CD4-positive, alpha-beta T cell treated with Interferon alpha-2 for 1 hour (primary cell): ENCODE results near the gene PYDC1.
"Not testable (repeated sequence)": the region's sequence is repeated elsewhere in the genome, so short reads cannot be mapped to it uniquely, and the experiment has no call there.

Source experiments
- DNase-seq, 2 donors: peaks; one replicate each; pipeline ENCODE4 v3.0.0-alpha.2; 2020 to 2022

The PYDC1 gene

GRCh38 chr16:31195861-31196260 is 21.1 kb downstream of the PYDC1 start:
- not testable (repeated sequence) for DNase-seq

GRCh38 chr16:31194898-31195297 is 22.0 kb downstream of the PYDC1 start:
- DNase-seq, result no peak

- no peak for DNase-seq
Observed at GRCh38 chr16:31193874-31194273, 23.1 kb downstream of the PYDC1 start.

GRCh38 chr16:31192856-31193642 is 23.9 kb downstream of the PYDC1 start:
- no peak for DNase-seq

- no peak for DNase-seq
Observed at GRCh38 chr16:31191697-31192428, 25.1 kb downstream of the PYDC1 start.

- DNase-seq, result no peak
Observed at GRCh38 chr16:31190818-31191444, 26.0 kb downstream of the PYDC1 start.

GRCh38 chr16:31190061-31190460 is 26.9 kb downstream of the PYDC1 start:
- no peak for DNase-seq

GRCh38 chr16:31189412-31189778 is 27.5 kb downstream of the PYDC1 start:
- DNase-seq, result no peak

GRCh38 chr16:31188450-31189411 is 28.2 kb downstream of the PYDC1 start:
- DNase-seq, result no peak

GRCh38 chr16:31187808-31188189 is 29.1 kb downstream of the PYDC1 start:
- DNase-seq, result no peak

- no peak for DNase-seq
Observed at GRCh38 chr16:31186930-31187807, 29.8 kb downstream of the PYDC1 start.

- DNase-seq, result no peak
Observed at GRCh38 chr16:31186176-31186575, 30.8 kb downstream of the PYDC1 start.

GRCh38 chr16:31185339-31185738 is 31.6 kb downstream of the PYDC1 start:
- no peak for DNase-seq

GRCh38 chr16:31184888-31185287 is 32.0 kb downstream of the PYDC1 start:
- DNase-seq, result no peak

- DNase-seq, result no peak
Observed at GRCh38 chr16:31183432-31184428, 33.2 kb downstream of the PYDC1 start.

GRCh38 chr16:31182391-31182790 is 34.5 kb downstream of the PYDC1 start:
- DNase-seq, result peak in 1 of 2 donors; percentile 10

- DNase-seq, result peak in 1 of 2 donors; percentile 34
Observed at GRCh38 chr16:31181102-31181830, 35.7 kb downstream of the PYDC1 start.

GRCh38 chr16:31179747-31180459 is 37.0 kb downstream of the PYDC1 start, which contains the start of gene FUS:
TSS of gene FUS (plus strand) at chr16:31180139. CDS start at chr16:31180215, 76 bp downstream.
- DNase-seq, result peak; percentile 89 to 94
